DMS53 (cell line): ENCODE measurements around the gene PAAF1.
A peak's percentile ranks its signal among the peaks of the same experiment; 100 is the strongest.

Experiments
- DNase-seq: peaks from one replicate; lab custom pipeline; 2025; lab: John Stamatoyannopoulos, UW

PAAF1 gene

DNA sequence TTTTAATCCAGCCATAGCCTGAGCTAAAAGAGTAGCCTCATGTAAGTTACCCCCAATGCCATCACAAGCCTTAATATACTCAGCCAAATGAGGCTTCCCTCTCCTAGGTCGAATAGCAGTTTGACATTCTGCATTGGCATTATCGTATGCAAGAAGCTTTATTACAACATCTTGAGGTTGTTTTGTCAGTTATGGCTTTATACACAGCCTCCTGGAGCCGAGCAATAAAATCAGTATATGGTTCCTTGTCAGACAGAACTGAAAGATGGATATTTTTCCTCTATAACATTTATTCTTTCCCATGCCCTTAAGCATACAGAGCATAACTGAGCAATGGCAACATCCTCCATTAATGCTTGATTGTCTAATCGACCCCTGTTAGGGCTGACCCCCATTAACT, 68.6 kb downstream of the PAAF1 start:
- DNase-seq: no peak

DNA sequence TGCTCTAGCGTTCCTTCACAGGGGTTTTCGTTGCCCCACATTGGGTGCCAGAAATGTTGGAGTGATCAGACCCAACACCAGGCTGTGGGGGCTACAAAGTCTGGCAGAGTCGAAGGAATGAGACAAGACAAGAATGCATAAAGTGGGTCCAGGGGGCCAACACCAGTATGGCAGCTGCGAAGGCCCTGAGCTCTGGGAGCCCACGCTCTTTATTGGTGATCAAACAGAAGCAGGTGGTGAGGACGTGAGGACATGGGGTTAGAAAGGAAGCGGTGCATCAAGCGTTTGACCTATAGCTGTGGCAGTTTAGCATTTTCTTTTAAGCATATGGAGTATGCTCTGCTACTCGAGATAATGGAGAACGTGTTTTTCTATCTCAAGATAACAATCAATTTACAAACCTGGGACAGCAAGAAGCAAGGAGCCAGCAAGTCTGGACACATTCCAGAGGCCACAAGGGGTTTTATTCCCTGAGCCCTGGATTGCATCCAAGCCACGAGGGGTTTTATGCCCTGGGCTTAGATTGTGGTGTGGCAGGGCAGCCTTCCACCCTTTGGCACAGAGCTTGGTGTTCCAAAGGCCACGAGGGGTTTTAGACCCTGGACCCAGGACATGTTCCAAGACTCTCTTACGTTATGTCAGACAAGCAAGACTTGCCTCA, 70.1 kb downstream of the PAAF1 start:
- DNase-seq: no peak

DNA sequence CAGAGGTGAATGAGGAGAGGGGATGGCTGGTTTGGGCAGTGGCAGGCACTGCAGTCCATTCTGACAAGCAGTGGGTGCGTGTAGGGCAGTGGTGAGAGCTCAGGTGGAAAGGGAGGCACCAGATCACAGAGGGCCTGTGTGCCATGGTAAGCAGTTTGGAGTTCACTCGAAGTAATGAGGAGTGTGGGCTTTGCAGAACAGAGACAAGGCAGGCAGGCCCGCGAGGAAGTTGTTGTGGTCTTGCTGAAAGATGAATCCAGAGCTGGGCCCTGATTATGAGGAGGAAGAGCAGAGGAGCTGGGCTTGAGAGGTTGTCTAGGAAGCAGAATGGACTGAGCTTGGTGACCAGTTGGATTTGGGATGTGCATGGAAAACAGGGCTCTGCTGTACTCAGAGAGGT, 72.4 kb downstream of the PAAF1 start:
- no peak for DNase-seq

DNA sequence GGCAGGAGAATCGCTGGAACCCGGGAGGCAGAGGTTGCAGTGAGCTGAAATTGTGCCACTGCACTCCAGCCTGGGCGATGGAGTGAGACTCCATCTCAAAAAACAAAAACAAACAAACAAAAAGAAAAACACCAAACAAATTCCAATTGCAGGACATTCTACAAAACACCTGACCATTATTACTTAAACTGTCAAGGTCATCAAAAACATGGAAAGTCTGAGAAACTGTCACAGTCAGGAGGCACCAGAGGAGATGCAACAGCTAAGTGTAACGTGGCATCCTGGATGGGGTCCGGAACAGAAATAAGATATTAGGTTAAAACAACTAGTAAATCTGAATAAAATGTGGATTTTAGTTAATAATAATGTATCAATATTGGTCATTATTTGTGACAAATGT, 73.1 kb downstream of the PAAF1 start:
- DNase-seq: no peak

DNA sequence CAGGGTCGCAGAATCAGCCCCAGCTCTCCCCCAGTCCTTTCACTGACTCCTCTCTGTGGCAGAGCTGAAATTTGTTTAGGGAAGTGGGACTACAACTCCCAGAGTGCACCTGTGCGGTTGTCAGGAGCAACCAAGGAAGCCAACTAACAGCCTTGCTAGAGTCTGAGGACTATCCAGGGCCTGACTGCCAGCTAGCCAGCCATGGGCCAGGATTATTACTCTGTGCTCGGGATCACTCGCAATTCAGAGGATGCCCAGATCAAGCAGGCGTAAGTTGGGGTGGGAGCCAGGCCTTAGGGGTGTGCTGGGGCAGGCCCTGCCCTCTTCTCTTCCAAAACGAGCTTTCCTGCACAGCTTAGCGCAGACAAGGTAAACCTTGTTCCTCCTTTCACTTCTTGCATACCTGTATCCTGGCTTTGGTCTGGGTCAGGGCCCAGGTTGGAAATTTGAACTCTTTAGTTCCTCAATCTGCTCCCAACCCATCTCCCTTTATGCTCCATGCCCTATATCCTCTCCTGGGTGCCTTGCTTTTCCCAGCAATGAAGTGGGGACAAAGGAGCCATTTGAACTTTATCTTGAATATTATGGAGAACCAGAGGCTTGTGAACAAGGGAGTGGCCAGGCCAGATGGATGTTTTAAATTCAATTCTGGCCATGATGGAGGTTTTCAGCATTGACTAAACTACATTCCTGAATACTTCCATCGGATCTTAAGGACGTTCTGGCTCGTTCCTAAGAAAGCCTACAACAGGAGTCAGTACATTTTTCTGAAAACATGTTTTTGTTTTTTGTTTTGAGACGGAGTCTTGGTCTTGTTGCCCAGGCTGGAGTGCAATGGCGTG, 74.3 kb downstream of the PAAF1 start, which contains the start of gene DNAJB13:
Gene DNAJB13 (plus strand): TSS at position 158 of the 842 bp plus-strand sequence. CDS start 44 bp downstream, at position 202.
- peak; percentile 98 for DNase-seq

DNA sequence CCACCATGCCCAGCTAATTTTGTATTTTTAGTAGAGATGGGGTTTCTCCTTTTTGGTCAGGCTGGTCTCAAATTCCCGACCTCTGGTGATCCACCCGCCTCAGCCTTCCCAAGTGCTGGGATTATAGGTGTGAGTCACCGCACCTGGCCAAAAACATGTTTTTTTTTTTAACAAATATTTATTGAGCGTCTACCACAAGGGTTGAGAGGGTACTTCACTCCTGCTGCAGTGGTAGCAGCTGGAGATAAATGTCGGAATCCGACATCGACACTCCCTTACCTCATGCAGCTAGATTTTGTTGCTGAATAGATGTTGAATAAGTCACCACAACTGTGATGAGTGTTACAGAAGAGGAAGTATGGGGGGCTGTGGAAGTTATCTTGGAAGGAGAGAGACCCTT, 75.0 kb downstream of the PAAF1 start:
- peak; percentile 100 for DNase-seq

DNA sequence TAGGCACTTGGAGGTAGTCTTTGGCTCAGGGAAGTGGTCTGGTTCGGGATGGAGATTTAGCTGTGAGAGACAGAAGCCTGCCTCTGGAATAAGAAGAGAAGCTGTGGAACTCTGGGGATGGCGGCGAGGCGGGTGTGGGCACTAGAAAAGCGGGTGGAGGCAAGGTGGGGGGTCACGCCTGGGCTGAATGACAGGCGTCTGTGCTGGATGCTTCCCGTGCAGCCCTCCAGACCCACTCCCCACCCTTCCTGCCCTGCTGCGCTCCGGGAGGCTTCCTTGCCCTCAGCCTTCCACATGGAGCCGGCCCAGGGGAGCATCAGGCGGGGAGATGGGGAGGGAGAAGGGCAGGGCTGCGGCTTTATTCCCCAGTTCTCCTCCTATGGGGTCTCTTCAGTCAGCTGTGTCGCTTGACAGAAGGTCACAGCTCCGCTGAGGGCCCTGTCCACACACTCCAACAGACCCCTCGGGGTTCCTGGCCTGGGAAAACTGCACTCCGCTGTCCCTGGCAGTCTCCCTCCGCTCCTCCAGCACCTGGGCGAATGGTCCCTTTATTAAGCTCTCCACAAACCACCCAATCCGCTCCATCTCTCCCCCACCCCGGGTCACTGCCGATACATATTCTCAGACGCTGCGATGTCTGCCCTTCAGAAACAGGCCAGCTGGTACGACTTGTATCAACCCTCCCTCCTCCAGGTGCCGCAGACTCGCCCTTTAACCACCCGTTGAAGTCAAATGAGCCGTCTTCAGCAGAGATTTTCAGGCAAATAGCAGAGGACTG, 80.3 kb downstream of the PAAF1 start:
- DNase-seq: no peak

DNA sequence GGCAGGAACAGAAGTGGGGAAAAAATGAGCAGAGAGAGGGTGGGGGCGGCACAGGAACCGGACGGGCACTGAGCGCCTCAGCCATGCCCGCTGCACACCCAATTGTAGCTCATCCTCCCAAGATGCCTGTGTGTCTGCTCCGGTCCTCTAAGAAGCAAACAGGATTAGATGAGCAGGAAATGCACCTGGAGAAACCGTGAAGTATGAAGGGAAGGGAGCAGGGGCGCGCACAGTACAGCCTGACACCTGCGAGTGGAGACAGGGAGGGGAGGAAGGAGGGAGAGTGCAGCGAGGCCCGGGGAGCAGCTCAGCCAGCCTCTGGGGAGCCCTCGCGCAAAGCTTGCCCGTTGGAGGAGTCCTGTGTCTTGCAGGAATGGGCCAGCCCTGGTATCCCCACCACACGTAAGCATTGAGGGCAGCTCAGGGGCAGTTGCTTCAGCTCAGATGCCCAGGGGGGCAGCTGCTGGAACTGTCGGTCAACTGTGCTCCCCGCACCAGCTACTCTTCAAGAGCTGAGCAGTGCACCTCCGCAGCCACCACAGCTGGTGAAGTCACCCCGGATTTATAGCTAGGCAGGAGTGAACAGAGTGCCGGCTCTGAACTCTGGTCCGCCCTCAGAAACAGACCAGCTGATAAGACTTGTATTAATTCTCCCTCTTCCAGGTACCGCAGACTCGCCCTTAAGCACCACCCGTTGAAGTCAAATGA, 81.0 kb downstream of the PAAF1 start:
- DNase-seq: no peak

DNA sequence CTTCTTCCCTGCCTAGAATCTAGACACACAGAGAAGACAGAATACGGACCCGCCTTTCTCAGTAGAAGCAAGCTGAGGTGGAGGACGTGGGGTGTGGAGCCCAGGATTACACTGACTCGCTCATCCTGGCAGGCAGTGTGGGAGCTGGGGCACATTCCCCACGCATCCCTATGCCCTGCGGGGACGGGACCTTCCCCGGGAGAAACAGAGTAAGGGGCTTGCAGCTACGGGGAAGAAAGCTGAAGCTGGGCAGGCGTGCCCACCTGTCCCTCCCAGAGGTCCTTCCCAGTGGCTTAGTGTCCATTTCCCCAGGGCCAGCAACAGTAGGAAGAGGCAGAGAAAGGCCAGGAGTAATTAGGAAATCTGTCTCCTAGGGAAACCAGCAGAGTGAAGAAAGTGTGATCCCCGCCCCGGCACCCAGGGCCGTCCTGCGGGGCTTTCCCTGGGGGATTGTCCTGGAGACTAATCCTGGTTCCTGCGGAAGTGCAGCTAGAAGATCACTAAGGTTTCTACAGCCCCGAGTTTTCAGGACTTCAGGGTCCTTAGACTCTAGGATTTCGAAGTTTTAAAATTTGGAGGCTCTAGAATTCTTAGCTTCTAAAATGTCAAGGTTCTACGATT, 81.8 kb downstream of the PAAF1 start:
- no peak for DNase-seq

DNA sequence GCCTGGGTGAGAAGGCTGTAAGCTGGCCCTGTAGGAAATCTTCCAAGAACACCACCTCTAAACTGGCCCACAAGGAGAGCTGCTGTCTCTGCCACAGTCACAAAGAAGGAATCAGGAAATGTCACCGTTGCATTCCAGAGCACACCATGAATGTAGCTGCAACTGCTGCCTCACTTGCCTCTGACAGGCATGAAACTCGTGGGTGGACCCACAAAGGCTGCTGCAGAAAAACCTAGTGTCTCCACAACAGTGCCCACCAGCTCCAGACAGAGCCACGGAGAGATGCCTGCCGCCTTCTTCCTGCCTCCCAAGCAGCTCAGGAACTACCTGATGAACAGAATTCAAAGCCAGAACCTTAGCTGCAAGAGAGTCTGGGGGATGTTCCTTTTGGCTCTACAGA, 84.5 kb downstream of the PAAF1 start:
- DNase-seq: no peak

DNA sequence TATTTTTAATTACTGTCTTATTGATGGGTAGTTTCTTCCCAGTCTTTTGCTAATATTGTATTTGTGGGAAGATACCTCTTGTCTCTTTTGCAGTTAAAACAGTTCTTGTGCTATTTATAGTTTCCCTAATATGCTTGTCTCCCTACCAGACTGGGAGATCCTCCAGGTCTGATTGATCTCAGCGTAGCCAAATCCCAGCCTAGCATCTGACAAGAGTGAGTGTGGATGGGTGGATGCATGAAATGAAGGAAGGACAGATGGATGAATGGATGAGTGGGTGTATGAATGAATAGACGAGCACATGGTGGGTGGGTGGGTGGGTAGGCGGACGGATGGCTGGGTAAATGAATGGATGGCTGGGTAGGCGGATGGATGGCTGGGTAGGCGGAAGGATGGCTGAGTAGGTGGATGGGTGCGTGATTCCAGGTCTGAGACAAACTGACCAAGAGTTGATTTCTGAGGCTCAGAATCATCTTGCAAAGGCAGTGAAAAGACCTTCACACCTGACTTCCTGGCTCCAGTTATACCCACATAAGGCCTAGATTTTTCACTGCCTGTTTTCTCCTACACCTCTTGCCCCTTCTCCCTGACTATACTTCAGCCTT, 85.4 kb downstream of the PAAF1 start:
- no peak for DNase-seq

DNA sequence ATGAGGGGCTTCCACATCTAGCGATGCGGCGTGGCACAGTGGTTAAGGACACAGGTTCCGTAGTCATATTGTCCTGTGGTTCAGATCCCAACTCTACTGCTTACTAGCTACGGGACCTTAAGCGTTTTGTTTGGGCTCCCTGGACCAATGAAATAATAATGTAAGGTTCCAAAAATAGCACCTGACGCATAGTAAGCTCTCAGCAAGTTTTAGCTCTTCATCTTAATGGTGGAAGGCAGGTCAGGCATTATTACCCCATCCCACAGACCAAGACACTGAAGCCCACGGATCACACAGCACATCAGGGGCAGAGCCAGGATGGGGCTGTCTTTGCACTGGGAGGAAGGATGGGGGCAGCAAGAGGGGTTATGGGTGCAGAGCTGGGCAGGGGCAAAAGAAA, 87.1 kb downstream of the PAAF1 start:
- no peak for DNase-seq

DNA sequence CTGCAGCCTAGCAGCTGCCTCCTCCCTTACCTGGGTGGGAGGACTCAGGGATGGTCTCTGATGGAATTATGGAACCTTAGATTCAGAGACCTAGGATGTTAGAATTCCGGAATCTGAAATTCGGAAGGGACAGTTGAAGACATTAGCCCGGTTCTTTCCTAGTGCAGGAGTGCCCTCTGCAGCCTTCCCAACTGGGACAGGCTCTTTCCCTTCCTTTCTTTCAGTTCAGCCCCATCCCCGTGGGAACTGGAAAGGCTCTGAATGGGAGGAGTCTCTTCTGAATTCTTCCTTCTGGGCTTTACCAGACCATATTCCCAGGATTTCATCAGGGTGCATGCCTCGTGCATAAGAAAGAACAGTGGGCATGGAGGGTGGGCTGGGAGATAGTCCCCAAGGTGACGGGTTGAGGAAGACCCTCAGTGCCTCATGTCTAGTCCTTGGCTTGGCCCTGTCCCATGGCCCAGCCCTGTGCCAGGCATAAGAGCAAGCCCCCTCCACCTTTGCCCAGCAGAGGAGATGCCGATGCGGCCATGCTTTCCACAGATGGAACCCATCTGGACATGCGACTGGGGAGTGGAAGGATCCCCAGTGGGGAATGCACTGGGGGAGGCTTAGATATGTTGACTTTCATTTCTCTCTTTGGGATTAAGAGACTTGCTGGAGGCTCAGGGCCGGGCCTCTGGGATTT, 88.4 kb downstream of the PAAF1 start:
- DNase-seq: peak; percentile 71

DNA sequence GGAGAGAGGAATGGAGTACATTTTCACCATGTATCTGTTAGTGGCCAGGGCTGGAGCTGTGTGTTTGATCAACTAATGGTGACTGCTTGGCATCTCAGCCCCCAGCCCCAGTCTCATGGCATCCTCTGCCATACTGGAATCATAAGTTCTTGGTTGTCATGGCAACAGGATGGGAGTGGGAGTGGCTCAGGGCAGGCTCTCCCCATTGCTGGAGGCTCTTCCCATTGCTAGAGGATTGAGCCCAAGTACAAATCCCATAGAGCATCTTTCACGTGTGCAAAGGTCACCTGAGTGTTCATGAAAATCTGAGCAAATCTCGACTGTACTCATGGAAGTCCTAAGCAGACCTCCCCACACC, 88.9 kb downstream of the PAAF1 start:
- DNase-seq: peak; percentile 71

DNA sequence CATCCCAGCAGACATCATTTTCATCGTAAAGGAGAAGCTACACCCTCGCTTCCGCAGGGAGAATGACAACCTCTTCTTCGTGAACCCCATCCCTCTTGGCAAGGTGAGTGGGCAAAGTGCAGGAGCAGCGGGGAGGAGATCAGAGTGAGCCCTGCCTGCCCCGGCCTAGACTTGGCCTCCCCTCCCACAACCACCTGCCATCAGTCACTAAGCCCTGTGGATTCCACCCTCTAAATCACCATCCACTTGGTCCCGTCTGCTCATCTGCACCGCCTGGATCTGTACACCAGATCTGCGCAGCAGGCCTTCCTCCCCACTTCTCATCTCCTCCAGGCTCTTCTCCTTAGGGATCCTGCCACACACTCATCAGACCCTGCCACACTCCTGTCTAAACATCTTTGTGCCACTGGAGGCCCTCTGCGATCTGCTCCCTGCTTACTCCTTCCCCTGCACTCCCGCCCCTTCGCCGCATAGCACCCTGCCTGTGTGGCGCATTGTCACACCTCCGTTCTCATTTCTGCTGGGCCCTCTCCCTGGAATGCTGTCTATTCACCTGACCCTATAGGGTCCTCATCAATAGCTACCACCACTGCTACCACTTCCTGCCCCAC, 91.7 kb downstream of the PAAF1 start:
- DNase-seq: peak; percentile 71

DNA sequence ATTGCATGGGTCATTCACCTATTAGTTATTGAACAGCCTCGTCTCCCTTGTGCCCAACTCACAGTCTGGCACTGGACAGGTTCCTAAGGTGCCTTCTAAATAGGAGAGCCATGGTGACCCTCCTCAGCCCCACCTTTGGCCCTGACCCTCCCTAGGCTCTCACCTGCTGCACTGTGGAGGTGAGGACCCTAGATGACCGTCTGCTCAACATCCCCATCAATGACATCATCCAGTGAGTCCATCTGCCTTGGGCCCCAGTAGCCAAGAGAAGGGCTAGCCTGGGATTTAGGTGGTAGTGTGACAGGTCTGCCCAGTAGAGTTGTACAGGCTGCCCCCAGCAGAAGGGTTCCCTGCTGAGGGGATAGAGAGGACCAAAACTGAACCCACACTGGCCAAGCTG, 92.3 kb downstream of the PAAF1 start:
- peak; percentile 65 for DNase-seq

DNA sequence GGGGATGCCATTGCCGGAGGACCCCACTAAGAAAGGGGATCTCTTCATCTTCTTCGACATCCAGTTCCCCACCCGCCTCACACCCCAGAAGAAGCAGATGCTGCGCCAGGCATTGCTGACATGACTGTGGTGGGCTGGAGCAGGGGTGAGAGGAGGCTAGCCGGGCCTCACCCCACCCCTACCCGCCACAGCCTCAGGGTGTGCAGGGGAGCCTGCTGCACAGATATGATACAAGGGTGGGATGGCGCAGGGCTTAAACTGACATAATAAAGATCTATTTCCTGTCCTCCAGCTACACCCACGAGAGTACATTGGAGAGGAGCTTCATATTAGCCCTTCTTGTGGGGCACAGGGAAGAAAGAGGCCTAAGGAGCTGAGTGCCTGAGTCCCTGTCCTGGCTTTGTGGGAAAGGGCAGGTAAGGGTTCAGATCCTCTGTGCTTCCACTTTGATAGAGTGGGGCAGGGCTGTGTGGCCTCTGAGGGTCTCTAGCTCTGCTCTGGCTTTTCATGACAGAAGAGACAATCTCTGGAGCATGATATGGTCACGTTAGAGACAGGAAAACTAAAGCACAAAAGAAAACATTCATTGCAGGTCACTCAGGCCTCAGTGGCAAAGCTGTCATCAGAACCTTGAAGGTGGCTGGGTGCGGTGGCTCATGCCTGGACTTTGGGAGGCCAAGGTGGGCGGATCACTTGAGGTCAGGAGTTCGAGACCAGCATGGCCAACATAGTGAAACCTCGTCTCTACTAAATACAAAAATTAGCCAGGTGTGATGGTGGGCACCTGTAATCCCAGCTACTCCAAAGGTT, 93.4 kb downstream of the PAAF1 start:
- DNase-seq: peak; percentile 75

DNA sequence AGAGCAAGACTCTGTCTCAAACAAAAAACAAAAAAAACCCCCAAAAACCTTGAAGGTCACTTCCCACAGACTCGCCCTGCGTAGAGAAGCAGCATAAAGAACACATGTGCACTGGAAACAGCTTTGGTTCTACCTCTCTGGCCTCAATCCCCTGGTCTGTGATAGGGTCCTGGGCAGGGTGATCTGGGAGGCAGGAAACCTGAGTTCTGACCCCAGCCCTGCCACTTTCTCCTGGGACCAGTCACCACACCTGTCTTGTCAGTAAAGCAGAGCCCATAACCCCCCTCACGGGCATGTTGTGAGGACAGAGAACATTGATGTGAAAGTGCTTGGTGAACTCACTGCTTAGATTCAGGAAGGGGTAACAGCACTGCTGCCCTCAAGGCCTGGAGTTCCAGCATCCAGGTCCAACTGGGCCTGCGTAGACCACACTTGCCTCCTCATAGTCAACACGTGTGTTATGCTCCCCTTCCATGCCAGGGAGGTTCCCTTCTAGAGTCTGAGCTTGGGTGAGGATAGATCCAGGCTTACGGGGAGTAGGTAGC, 94.4 kb downstream of the PAAF1 start:
- DNase-seq: peak; percentile 78

DNA sequence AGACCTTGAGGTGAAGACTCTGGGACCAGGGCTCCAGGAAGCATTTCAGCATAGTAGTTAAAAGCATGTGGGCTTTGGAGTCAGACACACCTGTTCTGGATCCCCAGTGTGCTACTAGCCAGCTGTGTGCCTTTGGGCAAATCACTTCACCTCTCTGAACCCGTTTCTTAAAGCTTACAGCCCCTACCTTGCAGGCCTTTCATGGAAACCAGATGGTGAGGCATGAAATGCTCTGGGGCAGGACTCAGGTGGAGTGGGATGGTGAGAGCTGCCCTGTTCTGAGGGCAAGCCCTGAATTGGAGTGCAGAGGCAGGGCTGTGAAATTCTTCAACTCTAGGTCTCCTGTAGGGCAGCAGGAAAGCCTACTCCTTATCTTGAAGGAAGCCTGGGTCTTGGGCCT, 95.4 kb downstream of the PAAF1 start:
- DNase-seq: peak; percentile 72
